GM19099 (cell line): ENCODE results near the gene FAM20A.

Experiments
- POLR2A ChIP-seq: IDR thresholded peaks from 3 replicates; pipeline ENCODE4 v1.6.1; 2011; ENCODE audit warnings: low read depth; ENCODE audit not compliant: insufficient read length; ENCODE audit errors: extremely low read depth

Gene FAM20A

DNA sequence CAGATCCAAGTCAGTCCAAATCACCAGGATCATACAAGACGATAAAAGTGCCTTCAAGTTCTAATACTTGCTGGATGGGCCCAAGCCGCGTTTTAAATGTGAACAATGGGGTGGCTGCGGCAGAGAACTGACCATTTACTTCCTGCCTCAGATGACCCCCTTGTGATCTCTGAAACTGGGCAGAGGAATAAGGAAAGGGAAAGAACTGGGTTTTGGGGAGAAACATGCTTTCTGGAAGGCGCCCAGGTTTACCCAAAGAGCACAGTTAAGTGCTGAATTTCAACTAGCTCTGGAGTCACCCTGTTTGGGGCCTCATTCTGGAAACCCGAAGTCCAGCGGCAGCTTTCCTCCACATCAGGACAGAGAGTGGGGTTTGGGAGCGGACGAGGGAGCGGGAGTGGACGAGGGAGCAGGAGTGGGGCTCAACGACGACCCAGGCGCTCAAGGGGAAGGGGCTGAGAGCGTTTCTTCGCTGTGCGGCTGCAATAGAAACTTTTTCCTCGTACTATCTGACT, 1.6 kb downstream of the FAM20A start:
- no peak for TF ChIP-seq POLR2A

DNA sequence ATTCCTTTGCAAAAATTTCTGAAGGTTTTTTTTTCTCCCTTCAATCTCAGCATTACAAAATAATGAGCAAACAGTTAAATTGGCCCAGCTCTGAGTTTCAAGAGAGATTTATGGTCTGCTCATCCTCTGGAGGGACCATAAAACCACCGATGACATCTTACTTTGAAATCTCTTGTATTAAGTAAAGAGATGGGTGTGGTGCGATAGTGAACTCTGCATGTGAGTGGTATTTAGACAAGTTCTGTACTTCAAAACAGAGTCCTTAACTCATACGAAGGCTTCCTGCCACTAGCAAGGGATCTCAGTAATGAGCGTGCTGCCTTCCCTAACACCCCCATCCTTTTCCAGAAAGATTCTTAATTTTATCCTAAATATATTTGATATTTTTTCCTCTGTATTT, 2.1 kb downstream of the FAM20A start:
- TF ChIP-seq POLR2A: no peak

DNA sequence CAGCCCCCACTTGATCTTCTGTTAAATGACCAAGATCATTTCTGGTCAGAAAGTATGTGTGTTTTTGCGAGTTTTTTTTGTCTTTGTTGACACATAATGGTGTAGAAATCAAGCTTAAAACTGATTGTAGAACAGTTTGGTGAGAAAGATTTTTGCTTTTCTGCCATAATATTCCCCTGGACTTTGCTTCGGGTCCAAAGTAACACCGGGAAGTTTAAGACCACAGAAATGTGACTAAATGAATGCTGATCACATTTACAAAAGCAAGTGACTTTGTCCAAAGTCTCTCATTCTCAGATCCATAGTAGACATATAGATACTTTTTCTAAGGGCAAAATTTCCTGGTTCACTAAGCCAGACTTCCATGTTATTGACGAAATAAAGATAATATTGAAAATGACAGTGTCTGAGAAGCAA, 2.6 kb downstream of the FAM20A start:
- TF ChIP-seq POLR2A: no peak

DNA sequence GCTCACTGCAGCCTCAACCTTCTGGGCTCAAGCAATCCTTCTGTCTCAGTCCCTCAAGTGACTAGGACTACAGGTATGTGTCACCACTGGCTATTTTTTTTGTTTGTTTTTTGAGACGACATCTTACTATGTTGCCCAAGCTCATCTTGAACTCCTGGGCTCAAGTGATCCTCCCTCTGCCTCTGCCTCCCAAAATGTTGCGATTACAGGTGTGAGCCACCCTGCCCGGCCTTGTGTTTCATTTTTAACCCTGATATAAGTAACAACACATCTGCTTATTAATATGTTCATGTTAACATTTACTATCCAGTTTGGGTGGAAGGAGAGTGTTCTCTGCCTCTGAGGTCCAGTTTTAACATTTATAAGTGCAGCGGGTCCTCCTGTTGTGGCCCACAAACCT, 3.1 kb downstream of the FAM20A start:
- no peak for TF ChIP-seq POLR2A

DNA sequence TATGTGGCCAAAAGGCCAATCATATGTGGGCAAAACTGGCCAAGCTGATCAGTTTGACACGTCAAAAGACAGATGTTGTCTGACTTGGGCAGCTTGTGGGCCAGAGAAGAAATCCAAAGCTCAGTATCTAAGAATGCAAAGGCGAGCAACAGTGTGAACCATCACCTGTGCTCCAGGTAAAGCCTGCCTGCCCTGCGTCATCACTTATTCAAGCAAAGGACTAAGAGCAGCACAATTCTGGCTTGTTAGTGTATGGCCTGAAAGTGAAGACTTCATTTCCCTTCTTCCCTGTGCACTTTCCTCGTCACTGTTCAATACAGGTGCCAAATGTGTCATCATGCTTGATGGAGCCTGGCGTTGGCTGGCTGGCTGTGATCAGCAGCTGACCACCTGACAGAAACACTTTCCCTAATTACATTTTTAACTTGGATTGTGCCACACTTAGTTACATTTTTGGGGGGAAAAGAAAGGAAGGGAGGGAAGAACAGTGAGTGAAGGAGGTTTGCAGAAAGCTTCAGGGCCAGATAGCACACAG, 4.7 kb downstream of the FAM20A start:
- TF ChIP-seq POLR2A: no peak

DNA sequence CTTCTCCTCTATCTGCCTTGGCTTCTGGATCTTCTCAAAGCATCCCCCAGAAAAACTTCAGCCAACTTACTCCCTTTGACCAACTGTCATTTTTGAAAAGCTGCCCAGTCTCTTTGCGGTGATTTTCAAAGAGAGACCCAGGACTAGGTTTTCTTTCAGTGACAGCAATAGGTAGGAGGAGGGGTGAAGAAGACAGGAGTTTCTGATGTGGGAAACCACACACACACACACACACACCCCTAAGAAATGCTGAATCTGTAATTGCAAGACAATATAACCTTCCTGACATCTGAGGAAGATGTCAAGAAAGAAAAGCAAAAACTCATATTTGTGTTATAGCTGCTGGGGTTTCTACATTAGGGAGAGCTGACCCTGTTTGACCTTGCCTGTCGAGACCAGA, 5.2 kb downstream of the FAM20A start:
- no peak for TF ChIP-seq POLR2A

DNA sequence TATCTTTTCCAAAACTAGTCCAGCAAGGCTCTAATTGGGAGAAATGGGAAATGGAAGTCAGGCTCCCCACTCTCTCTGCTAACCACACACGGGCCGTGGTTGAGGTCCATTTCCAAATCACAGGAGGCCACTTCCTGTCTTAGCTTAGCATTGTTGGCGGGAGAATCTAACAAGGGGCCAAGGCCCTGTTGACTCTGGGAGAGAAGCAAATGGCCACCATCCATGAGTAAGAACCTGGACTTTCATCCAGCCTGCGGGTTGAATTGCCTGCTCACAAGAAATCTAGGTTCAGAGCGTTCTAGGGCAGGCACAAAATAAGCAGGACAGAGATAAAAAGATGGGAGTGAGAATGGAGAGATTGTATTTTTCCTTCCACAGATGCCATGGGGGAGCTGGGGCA, 5.7 kb downstream of the FAM20A start:
- no peak for TF ChIP-seq POLR2A

DNA sequence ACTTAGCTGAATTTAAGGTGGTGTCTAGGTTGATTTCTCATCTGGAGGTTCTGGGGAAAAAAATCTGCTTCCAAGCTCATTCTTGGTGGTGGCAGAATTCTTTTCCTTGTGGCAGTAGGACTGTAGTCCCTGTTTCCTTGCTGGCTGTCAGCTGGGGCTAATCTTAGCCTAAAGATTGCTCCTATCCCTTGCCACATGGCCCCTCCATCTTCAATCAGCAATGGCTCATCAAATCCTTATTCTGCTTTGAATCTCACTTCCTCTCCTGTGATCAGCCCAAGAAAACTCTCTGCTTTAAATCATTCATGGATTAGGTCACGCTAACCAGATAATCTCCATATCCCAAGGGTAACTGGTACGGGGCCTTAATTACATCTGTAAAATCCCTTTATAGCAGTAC, 6.6 kb downstream of the FAM20A start:
- TF ChIP-seq POLR2A: no peak

DNA sequence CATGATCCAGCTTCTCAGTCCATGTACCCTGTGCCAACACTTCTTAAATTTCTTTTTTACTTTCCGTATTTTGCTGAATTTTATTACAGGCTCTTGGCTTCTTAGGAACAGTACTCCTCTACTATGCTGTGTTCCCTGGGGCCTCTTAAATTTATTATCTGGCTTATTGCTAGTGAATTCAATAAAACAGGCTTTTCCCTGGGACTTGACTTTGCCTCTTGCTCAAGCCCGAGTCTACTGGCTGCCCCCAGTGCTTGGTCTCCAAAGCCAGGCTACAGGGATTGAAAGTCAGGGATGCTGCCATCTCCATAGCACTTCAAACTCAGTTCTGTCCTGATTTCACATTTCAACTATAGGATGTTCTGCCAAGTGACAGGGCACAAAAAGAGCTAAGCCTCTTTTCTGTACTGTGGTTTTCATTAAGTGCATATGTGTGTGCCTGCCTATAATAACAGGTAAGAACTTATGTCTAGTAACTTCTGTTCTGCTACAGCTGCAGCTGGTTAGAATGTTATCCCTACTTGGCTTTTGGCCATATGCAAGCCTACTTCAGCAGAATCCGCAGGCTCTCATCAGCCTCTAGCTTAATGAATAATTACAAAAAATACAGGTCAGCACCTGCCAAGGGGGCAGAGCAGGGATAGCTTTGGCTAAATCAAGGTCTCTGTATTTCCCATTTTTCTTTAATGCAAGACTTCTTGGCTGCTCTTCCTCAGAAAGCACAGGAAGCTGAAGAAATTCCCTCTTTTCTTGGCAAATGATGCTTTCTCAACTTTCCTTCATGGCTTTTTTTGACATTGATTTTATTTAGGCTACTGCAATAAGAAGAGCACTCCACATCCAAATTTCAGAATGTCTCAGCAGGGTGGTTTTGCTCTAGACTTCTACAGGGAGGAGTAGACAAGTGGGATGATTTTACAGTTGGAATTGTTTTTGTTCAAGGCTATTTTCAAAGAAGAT, 8.2 kb downstream of the FAM20A start:
- no peak for TF ChIP-seq POLR2A

DNA sequence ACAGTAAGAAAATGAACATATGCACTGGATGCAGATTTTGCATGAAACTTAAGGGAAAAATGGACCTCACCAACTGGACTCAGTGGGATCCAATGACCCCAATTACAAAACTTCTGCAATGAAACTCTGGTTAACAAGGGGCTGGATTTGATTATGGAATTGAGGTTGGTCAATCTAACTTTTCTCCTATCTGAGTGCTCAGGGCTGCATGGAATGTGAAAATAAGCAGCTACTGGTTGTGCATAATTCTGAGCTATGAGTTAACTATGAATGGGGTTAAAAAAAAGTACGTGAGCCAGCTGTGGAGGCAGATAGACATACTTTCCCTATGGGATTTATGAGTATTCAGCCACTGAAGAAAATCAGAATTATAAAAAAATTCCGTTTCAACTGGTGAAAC, 9.2 kb downstream of the FAM20A start:
- no peak for TF ChIP-seq POLR2A

DNA sequence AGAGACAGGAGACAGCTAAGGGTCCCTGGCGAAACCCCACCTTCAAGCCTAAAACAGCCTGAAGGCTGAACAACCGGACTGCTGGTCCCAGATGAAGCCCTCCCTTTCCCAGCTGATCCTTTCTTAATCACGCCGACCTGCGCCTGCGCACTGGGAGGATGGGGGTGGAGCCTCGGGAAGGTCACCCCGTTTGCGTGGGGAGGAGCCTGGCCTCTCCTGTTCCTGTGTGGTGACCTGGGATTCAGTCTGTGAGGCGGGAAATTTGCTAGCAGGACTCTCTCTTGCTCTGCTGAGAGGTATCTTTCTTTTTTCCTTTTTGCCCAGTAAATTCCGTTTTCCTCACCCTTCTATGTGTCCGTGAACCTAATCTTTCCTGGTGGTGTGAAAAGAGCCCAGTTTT, 9.6 kb downstream of the FAM20A start:
- no peak for TF ChIP-seq POLR2A

DNA sequence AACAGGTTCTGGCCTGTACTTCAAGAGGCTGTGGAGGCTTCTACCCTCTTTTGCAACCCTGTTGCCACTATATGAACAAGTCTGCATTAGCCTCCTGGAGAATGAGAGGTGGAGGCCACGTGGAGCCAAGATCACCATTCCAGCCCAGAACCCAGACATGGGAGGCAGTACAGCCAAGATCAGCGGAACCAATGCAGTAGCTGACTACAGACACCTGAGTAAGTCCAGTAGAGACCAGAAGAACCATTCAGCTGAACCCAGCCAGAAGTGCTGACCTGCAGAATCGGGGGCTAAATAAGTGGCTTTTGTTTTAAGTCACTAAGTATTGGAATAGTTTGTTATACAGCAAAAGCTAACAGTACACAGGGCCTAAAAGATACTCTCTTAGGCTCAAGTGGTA, 12.1 kb downstream of the FAM20A start:
- no peak for TF ChIP-seq POLR2A

DNA sequence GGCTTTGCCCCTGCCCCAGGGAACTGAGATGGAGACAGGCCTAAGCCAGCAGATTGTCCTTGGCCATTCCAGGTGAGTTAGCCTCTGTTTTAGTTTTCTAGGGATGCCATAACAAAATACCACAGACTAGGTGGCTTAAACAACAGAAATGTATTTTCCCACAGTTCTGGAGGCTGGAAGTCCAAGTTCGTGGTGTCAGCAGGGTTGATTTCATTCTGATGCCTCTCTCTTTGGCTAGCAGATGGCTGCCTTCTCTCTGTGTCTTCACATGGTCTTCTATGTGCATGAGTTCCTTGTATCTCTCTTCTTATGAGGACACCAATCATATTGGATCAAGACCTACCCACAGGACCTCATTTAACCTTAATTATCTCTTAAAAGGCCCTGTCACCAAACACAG, 12.8 kb downstream of the FAM20A start:
- no peak for TF ChIP-seq POLR2A

DNA sequence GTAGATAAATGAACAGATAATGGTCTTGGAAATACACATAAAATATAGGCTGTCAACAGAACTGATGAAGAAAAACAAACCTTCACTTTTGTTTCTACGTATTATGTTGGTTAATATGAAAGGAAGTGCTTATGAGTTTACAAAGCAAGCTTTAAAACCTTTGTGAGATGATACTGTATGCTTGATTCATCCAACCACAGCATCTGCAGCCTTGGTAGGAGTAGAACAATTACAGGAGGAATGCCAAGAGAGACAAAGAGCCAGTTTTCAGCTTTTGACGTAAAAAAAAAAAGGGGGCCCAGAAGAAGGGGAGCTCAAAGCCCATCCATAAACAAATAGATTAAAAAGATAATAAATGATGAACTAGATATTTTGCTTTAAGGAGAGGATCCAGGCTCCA, 13.3 kb downstream of the FAM20A start:
- TF ChIP-seq POLR2A: no peak

DNA sequence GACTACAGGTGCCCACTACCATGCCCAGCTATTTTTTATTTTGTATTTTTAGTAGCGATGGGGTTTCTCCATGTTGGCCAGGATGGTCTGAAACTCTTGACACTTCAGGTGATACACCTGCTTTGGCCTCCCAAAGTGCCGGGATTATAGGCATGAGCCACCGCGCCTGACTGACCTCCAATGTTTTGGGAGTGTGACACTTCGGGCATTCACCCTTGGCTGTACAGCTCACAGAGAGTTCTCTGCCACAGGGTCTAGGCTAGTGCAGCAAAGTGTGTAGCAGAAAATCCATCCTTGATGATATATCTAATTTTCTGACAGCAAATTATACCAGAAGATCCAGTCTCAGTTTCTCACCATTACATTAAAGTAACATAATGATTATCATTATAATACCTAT, 14.1 kb downstream of the FAM20A start:
- TF ChIP-seq POLR2A: no peak

DNA sequence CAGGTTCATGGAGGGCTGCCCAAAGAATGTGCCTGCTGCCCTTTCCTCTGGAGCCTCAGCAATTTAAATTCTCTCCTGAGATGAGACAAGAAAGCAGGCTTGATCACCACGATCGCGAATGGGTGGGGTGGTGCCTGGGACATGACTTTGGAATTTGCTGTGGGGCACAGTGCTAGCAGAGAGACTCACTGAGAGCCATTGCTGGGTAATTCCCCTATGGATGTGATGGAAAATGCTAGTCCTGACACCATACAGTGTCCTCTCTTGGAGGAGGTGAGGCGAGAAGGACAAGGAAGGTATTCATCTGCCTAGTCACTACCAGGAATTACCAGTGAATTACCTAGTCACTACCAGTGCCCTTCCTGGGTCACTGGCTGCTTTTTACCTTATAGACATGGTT, 15.5 kb downstream of the FAM20A start:
- TF ChIP-seq POLR2A: no peak
